ENCODE results near the gene EMP3. TPM values are rescaled to one million over a fixed set of nuclear protein-coding genes. Genes with fewer than 3 reads are reported as not detected.

The EMP3 gene
- total RNA-seq: 10 to 100 TPM; 22.2 to 52.5 (median 33.3) TPM

GRCh38 chr19:48325265-48325910 is at the start of gene EMP3:
Gene EMP3, plus strand, starts transcription at chr19:48325552. Its CDS starts 1,293 bp downstream, at chr19:48326845.
- WGBS, 2 donors: 2 to 3% methylated on average over 22 of the region's 22 CpGs
- peak within 1 kb of the TSS; percentile 41 to 63 (median 52) for H3K4me3 ChIP-seq
- no peaks in the 10 kb centered on the region for H3K9me3 ChIP-seq
- H3K27me3 ChIP-seq: no peaks in the 10 kb centered on the region
- peak within 1 kb of the TSS; percentile 79 to 94 (median 91) for H3K27ac ChIP-seq
- peak in 1 of 2 donors; percentile 91 for TF ChIP-seq EP300 (IDR thresholded peaks at IDR 0.05)
- TF ChIP-seq CTCF (IDR thresholded peaks at IDR 0.05): no peak
- TF ChIP-seq POLR2A (IDR thresholded peaks at IDR 0.05): peak; percentile 50 to 73
- peak; percentile 69 to 79 for DNase-seq (ENCODE audit: low spot score in 2 of 2)
- peaks cover 2 to 84% (median 43%) of the 10 kb centered on the region in 4 donors for H3K4me1 ChIP-seq
- H3K36me3 ChIP-seq: peaks cover 0 to 31% (median 0%) of the 10 kb centered on the region in 3 donors

GRCh38 chr19:48279747-48280146 is 45.6 kb upstream of the EMP3 start:
- no peak for TF ChIP-seq EP300 (IDR thresholded peaks at IDR 0.05)
- TF ChIP-seq POLR2A (IDR thresholded peaks at IDR 0.05): no peak
- TF ChIP-seq CTCF (IDR thresholded peaks at IDR 0.05): no peak
- 91 to 92% methylated on average over 9 of the region's 9 CpGs for WGBS, 2 donors
- H3K4me1 ChIP-seq: no peaks in the 10 kb centered on the region
- no peak for DNase-seq (ENCODE audit: low spot score in 2 of 2)
- H3K27me3 ChIP-seq: no peaks in the 10 kb centered on the region
- H3K9me3 ChIP-seq: peaks cover 0 to 10% (median 0%) of the 10 kb centered on the region in 4 donors
- no peak overlapping the region for H3K4me3 ChIP-seq
- H3K27ac ChIP-seq: no peak overlapping the region
- peaks cover 0 to 7% (median 0%) of the 10 kb centered on the region in 3 donors for H3K36me3 ChIP-seq

GRCh38 chr19:48283908-48284307 is 41.4 kb upstream of the EMP3 start:
- no peak overlapping the region for H3K4me3 ChIP-seq
- H3K36me3 ChIP-seq: peaks cover 0 to 14% (median 0%) of the 10 kb centered on the region in 3 donors
- WGBS, 2 donors: 96% methylated on average over 7 of the region's 7 CpGs
- no peaks in the 10 kb centered on the region for H3K27me3 ChIP-seq
- TF ChIP-seq EP300 (IDR thresholded peaks at IDR 0.05): no peak
- TF ChIP-seq POLR2A (IDR thresholded peaks at IDR 0.05): no peak
- TF ChIP-seq CTCF (IDR thresholded peaks at IDR 0.05): no peak
- H3K27ac ChIP-seq: no peak overlapping the region
- H3K4me1 ChIP-seq: no peaks in the 10 kb centered on the region
- no peak for DNase-seq (ENCODE audit: low spot score in 2 of 2)
- H3K9me3 ChIP-seq: peaks cover 0 to 20% (median 0%) of the 10 kb centered on the region in 4 donors

- TF ChIP-seq EP300 (IDR thresholded peaks at IDR 0.05) (no peak), CTCF (IDR thresholded peaks at IDR 0.05) (no peak), POLR2A (IDR thresholded peaks at IDR 0.05) (no peak)
- 64 to 71% methylated on average over 4 of the region's 4 CpGs for WGBS, 2 donors
- Histone ChIP-seq H3K36me3 (peaks cover 0 to 14% (median 0%) of the 10 kb centered on the region in 3 donors), H3K4me1 (no peaks in the 10 kb centered on the region), H3K27ac (no peak overlapping the region), H3K4me3 (no peak overlapping the region), H3K27me3 (no peaks in the 10 kb centered on the region), H3K9me3 (peaks cover 0 to 20% (median 0%) of the 10 kb centered on the region in 4 donors)
- DNase-seq (ENCODE audit: low spot score in 2 of 2): no peak
Measured at GRCh38 chr19:48284896-48285295, 40.5 kb upstream of the EMP3 start.

- TF ChIP-seq POLR2A (IDR thresholded peaks at IDR 0.05): no peak
- no peak for TF ChIP-seq EP300 (IDR thresholded peaks at IDR 0.05)
- TF ChIP-seq CTCF (IDR thresholded peaks at IDR 0.05): no peak
- H3K4me1 ChIP-seq: peaks cover 0 to 15% (median 3%) of the 10 kb centered on the region in 4 donors
- peaks cover 0 to 19% (median 0%) of the 10 kb centered on the region in 4 donors for H3K9me3 ChIP-seq
- no peaks in the 10 kb centered on the region for H3K27me3 ChIP-seq
- no peak overlapping the region for H3K4me3 ChIP-seq
- no peak for DNase-seq (ENCODE audit: low spot score in 2 of 2)
- WGBS, 2 donors: 91 to 92% methylated on average over 3 of the region's 3 CpGs
- H3K27ac ChIP-seq: no peak overlapping the region
- peaks cover 0 to 14% (median 0%) of the 10 kb centered on the region in 3 donors for H3K36me3 ChIP-seq
Measured at GRCh38 chr19:48287748-48288147, 37.6 kb upstream of the EMP3 start.
